Loucy (cell line): ENCODE data around the gene HAUS3.

Source experiments
- CTCF ChIP-seq: fragments of 200-600 bp; sonication (generic); conservative IDR thresholded peaks from 2 replicates; pipeline ENCODE4 v1.5.1; 2014; ENCODE audit warnings: mild to moderate bottlenecking, antibody characterized with exemption, low read length
- EZH2phosphoT487 ChIP-seq: fragments of 200-600 bp; IDR thresholded peaks from 2 replicates; pipeline ENCODE4 v1.6.1; 2018; ENCODE audit warnings: antibody characterized with exemption, mild to moderate bottlenecking, moderate library complexity, borderline replicate concordance

DNA sequence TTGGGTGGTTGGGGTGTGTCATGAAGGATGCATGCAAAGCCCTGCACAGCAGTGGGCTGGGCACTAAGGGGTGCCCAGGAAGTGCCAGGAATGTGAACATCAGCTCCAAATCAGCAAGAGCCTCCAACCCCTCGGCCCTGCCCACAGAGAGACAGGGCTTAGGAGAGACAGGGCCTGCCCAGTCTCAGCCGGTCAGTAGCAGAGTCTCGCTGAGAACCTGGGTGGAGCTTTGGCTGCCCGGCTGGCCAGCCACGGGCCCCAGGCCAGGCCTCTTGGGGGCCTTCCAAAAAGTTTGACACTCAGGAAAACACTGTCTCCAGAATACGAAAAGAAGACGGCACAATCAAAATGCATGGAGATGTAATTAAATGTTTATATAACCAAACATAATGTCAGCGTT, 24.3 kb upstream of the HAUS3 start:
- TF ChIP-seq CTCF (no peak), EZH2phosphoT487 (no peak)
